Bronchial epithelial cell (primary cell): Measurements from ENCODE around the gene BPIFB4. TPM values are rescaled to one million over a fixed set of nuclear protein-coding genes. Genes with fewer than 3 reads are reported as not detected.

ENCODE experiments used
- DNase-seq: peaks from one replicate; pipeline ENCODE4 v3.0.0-alpha.2; 2010; ENCODE audit warnings: low read depth
- FAIRE-seq: peaks from 2 replicates; lab custom pipeline; 2011; peaks lifted over from hg19 to GRCh38; lab: Jason Lieb, UNC
- H3K27me3 ChIP-seq: 2 replicates; pipeline ENCODE4 v1.5.1; 2011; ENCODE audit warnings: low read length; ENCODE audit not compliant: control insufficient read depth, insufficient read depth
- H3K36me3 ChIP-seq: 2 replicates; pipeline ENCODE4 v1.5.1; 2011; ENCODE audit warnings: low read length; ENCODE audit not compliant: control insufficient read depth, insufficient read depth
- H3K4me3 ChIP-seq: 2 replicates; pipeline ENCODE4 v1.5.1; 2011; ENCODE audit warnings: mild to moderate bottlenecking, low read depth, low read length, control low read depth
- total RNA-seq: library from RNA; depleted of rRNA; stranded (reverse); fragments of >200 nt; gene quantifications from 2 replicates; pipeline ENCODE4 v1.2.1, GENCODE V29; 2014
- TF ChIP-seq, protein P1 (sequence below): IDR thresholded peaks from 2 replicates; pipeline ENCODE4 v1.5.1; 2011; ENCODE audit warnings: mild to moderate bottlenecking, moderate library complexity, low read length, control low read depth, inconsistent platforms; ENCODE audit not compliant: insufficient read depth, severe bottlenecking

BPIFB4 gene
- total RNA-seq, 1 donor from 2014 or later = not detected

DNA sequence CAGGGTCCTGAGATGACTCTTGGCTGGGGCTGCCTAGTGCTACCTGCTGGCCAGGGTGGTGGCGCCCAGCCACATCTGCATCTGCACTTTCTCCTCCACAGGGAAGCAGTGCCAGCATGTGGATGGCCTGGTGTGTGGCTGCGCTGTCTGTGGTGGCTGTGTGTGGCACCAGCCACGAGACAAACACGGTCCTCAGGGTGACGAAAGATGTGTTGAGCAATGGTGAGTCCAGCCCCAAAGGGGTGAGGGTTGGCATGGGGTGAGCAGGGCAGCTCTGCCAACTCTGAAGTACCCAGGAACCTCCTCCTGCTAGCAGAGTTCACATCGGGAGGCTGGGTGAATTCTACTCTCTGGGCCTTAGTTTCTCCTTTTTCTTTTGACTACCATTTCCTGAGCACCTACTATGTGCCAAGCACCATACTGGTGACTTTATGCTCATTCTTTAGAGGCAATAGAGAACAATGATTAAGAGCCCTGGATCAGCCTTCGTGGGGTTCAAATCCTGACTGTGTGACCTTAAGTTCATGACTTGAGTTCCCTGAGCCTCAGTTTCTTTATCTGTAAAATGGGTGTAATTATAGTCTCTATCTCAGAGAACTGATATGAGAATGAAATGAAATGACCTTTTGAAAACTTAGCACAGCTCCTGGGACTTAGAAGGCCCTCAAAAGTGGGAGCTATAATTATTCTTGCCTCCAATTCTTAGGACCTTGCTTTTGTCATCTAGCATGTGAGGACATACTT is 2.1 kb downstream of the BPIFB4 start:
- FAIRE-seq (no peak), DNase-seq (no peak)
- H3K27me3 ChIP-seq = peaks cover 4% of the 10 kb centered on the region
- no peak overlapping the region for H3K4me3 ChIP-seq
- H3K36me3 ChIP-seq = no peaks in the 10 kb centered on the region
- TF ChIP-seq, protein P1, sequence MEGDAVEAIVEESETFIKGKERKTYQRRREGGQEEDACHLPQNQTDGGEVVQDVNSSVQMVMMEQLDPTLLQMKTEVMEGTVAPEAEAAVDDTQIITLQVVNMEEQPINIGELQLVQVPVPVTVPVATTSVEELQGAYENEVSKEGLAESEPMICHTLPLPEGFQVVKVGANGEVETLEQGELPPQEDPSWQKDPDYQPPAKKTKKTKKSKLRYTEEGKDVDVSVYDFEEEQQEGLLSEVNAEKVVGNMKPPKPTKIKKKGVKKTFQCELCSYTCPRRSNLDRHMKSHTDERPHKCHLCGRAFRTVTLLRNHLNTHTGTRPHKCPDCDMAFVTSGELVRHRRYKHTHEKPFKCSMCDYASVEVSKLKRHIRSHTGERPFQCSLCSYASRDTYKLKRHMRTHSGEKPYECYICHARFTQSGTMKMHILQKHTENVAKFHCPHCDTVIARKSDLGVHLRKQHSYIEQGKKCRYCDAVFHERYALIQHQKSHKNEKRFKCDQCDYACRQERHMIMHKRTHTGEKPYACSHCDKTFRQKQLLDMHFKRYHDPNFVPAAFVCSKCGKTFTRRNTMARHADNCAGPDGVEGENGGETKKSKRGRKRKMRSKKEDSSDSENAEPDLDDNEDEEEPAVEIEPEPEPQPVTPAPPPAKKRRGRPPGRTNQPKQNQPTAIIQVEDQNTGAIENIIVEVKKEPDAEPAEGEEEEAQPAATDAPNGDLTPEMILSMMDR = no peak

DNA sequence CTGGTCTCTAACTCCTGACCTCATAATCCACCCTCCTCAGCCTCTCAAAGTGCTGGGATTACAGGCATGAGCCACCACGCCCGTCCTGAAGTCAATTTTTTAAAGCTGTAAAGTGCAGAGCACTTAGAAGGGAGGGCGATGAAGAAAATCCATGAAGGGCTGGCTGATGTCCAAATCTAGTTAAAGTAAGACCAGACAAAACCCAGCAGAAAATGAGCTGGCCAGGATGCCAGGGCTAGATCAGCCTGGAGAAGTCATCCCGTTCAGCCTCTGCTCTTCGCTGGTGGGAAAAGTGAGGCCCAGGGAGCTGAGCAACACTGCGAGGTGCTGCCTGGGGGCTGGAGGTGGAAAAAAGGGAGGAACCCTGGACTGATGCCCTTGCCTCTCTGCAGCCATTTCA is 3.1 kb downstream of the BPIFB4 start:
- FAIRE-seq (no peak), DNase-seq (no peak)
- Histone ChIP-seq H3K4me3 (no peak overlapping the region), H3K27me3 (peaks cover 4% of the 10 kb centered on the region), H3K36me3 (no peaks in the 10 kb centered on the region)
- TF ChIP-seq, protein P1 = no peak

DNA sequence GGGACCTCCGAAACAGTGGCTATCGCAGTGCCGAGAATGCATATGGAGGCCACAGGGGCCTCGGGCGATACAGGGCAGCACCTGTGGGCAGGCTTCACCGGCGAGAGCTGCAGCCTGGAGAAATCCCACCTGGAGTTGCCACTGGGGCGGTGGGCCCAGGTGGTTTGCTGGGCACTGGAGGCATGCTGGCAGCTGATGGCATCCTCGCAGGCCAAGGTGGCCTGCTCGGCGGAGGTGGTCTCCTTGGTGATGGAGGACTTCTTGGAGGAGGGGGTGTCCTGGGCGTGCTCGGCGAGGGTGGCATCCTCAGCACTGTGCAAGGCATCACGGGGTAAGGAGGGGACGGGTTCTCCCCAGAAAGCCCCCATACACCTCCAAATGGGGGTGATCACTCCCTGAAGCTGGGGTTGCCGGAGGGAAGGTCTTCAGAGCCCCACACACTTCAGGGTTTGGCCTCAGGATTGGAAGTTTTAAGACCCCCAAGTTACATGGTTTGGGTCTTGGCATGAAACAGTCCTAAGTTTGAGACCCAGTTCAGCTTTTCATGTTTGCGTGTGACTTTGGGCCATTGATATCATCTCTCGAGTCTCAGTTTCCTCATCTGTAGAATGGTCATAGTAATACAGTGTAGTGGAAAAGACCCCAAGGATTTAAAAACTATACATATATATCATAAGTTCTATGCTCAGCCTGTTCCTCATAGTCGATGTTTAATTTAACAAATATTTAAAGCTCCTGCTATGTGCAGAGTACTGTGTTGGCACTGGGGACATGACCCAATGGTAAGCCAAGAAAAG is 4.3 kb downstream of the BPIFB4 start:
- DNase-seq = no peak
- no peak overlapping the region for H3K4me3 ChIP-seq
- no peaks in the 10 kb centered on the region for H3K27me3 ChIP-seq
- FAIRE-seq = no peak
- H3K36me3 ChIP-seq = no peaks in the 10 kb centered on the region
- TF ChIP-seq, protein P1 = no peak

DNA sequence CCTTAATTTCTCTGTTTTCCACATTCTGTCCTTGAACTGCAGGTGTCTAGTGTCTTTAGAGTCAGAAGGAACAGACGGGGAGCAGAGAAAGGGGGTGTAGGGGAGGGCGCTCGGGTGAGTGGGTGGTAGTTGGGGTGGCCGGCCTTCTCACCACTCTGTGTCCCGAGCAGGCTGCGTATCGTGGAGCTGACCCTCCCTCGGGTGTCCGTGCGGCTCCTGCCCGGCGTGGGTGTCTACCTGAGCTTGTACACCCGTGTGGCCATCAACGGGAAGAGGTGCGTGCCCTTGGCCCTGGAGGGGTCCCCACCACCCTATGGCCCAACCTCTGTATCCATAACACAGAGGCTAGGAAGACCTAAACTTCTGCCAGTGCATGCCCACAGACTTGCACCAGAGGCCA is 5.3 kb downstream of the BPIFB4 start:
- Histone ChIP-seq H3K36me3 (no peaks in the 10 kb centered on the region), H3K4me3 (no peak overlapping the region), H3K27me3 (no peaks in the 10 kb centered on the region)
- DNase-seq (no peak), FAIRE-seq (no peak)
- TF ChIP-seq, protein P1 = no peak

DNA sequence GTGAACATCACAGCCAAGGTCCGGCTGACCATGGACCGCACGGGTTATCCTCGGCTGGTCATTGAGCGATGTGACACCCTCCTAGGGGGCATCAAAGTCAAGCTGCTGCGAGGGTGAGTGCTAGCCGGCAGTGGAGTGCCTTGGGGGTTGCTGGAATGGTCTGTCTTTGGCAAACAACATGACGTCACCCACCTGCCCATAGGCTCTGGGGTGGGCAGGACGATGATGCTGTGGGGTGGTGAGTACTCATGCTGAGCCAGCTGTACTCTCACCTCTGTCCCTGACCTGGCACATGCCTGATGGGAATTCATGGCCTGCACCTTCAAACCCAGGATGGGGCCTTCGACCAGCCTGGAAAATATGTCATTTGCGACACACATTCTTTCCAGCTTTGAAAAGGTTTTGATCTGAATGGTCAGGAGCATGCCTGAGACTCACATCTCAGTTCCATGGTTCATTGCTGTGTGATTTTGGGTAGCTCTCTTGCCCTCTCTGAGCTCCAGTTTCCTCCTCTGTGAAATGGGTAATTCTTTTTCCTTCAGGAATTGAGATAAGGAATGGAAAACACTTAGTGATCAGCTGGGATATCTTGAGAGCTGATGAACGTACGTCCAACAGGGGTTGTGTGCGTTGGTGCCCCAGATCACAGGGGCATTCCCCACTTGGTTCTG is 6.7 kb downstream of the BPIFB4 start:
- FAIRE-seq = no peak
- H3K27me3 ChIP-seq = peaks cover 2% of the 10 kb centered on the region

More for the DNA sequence above, 6.7 kb downstream of the BPIFB4 start:
- DNase-seq = no peak
- TF ChIP-seq, protein P1 = no peak
- Histone ChIP-seq H3K4me3 (no peak overlapping the region), H3K36me3 (no peaks in the 10 kb centered on the region)
